Measurements from ENCODE around the gene REV3L.
"Not testable (repeated sequence)": the region's sequence is repeated elsewhere in the genome, so short reads cannot be mapped to it uniquely, and the experiment has no call there.

The REV3L gene

DNA sequence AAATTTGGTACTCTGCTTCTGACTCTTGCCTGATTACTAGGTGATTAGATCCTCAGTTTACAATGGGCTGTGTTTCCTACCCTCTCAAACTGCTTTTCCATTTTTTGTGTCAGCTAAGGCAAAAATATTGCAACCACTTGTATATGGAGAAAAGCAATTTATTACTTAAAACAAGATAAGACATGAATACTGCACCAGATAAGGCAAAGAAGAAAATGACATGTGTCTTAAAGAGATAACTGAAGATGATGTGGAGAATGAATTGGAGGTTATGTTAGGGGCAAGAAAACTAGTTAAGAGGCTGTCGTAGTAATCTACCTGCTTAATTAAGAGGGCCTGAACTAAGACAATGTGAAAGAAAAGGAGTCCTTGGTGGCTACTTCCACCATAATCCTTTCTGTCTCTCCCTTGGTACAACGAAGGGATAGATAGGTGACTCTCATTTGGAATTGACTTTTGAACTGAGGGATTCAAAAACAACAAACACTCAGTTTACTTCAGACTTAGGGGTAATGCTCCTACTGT lies 16.3 kb upstream of the REV3L start:
- no peak for DNase-seq (ENCODE audit: low read depth in 2 of 2)

DNA sequence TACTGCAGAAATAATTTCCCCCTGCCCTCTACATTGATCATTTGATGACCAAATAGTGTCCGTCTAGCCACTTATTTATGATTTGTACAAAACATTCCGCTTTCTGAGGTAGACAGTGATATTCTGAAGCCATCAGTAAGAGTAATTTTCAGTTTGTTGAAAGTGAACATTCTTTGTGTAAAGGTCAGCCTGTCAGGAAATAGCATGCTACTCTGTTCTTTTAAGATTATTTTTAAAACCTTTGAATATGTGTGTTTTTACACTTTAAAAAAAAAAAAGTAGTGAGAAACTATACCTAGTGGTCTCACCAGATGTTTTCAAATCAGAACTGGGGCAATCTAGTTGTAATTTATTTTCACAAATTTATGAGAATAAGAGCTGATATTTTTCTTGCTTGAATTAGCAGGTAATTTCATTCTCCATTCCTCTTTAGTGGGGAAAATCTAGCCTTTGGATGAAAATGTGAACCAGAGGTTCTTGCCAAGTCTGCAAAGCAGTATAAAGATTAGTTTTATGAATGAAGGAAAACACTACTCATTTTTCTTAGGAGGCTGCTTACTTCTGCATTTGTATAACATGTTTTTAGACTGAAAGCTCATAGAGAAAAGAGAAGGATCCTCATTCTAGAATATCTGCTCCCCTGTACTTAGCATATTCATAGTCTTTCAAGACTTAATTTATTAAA lies 12.1 kb upstream of the REV3L start:
- DNase-seq (ENCODE audit: low read depth in 2 of 2), result no peak

DNA sequence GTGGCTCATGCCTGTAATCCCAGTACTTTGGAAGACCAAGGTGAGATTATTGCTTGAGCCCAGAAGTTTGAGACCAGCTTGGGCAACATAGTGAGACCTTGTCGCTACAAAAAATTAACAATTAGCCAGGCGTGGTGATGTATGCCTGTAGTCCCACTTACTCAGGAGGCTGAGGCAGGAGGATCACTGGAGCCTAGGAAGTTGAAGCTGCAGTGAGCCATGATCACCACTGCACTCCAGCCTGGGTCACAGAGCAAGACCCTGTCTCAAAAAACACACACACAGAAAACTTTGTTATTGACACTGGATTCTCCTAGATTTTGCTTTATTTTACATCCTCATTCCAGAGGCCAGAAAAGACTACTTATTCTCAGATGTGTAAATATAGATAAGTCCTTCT lies 9.5 kb upstream of the REV3L start:
- no peak for DNase-seq (ENCODE audit: low read depth in 2 of 2)

DNA sequence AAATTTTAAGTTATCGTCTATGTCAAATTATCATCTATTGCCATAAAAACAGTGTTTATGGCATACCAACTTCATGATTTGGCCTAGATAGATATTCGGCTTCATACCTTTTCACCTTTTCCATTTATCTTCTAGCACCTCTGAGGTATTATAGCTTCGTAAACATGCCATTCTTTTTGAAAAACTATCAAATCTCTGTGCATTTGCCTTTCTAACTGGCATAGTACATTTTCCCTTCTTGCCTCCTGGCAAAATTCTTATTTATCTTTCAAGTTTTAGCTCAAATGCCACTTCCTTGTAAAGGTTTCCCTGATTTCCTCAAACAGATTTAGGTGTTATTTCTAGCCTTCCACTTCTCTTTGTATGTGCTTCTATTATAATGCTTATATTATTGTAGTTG lies 7.0 kb upstream of the REV3L start:
- no peak for DNase-seq (ENCODE audit: low read depth in 2 of 2)

DNA sequence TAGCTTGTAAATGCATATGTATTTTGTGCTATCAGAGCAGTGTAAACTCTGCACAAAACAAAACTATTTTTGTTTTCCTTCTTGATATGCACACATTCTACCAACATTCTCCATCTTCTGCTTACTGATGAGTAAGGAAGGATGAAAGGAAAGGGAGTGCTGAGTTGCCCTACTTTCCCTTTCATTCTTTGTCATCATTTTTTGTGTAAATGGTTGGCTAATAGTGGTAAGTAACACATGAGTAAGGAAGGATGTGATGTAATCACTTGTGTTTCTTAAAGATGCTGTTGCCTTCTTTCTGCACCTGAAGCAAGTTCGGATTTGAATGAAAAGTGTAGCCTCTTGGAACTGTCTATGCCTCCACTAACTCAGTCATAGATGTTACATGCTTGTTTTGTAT lies 4.6 kb upstream of the REV3L start:
- DNase-seq (ENCODE audit: low read depth in 2 of 2), result no peak

DNA sequence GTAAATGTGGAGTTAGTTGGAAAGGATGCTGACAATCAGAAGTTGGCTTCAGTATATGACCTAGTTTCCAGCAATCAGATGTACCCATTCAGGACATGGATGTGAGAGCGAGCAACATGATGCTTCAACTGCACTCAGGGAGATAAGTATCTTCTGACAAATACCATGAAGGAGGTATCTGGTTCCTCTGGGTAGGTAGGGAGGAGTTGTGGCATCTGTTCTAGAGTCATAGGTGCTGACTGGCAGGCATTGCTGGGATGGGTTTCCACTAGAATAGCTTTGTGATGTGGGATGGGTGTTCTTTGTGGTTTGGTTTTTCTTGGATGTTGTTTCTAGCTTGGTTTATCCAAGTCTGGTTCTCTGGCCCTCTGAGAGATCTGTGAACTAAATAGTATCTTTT lies 3.9 kb upstream of the REV3L start:
- DNase-seq (ENCODE audit: low read depth in 2 of 2), result no peak

DNA sequence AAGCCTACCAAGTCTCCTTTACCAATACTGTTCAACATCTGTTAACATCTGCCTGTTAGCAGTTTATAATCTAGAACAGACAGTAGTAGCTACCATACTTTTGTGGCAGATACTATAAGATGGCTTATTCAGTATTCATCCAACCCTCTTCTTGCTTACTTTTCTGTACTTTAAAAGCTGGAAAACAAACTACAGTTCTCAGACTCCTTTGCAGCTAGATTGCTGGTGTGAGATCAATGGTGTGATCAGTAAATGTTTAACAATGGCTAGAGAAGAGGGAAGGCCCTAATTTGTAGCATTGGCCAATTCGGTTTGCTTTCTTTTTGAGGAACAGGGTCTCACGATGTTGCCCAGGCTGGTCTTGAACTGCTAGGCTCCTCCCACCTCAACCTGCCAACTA lies 3.5 kb upstream of the REV3L start:
- DNase-seq (ENCODE audit: low read depth in 2 of 2), result no peak

DNA sequence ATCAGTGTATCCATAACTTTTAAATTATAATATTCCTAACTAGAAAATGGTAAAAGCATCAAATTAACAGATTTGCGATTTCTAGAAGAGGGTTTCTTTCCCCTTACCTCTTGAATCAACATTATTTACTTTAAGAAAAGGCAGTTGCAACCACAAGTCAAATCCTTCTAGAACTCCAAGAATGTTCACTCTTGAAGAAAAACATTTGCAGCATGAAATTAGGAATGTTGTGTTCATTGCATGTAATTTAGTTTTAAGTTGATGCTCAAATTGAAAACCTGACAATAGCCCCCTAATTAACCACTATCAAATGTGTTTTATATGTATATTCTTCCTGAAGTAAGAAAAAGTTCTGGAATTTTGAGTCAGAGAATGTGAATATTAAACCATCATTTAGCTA lies 2.3 kb upstream of the REV3L start:
- no peak for DNase-seq (ENCODE audit: low read depth in 2 of 2)

DNA sequence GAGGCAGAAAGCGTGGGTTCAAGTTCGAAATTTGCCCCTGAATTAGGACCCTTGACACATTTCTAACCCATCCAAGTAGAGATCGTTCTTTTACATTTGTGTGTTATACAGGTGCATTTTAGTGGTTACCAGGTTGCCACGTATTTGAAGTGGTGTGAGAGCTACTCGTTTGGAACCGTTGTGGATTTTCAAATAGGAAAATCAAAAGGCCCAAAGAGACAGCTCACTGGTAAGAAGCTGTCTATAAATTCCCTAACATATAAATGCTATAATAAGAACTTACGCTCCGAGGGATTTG lies 1.6 kb upstream of the REV3L start:
- DNase-seq (ENCODE audit: low read depth in 2 of 2), result no peak

DNA sequence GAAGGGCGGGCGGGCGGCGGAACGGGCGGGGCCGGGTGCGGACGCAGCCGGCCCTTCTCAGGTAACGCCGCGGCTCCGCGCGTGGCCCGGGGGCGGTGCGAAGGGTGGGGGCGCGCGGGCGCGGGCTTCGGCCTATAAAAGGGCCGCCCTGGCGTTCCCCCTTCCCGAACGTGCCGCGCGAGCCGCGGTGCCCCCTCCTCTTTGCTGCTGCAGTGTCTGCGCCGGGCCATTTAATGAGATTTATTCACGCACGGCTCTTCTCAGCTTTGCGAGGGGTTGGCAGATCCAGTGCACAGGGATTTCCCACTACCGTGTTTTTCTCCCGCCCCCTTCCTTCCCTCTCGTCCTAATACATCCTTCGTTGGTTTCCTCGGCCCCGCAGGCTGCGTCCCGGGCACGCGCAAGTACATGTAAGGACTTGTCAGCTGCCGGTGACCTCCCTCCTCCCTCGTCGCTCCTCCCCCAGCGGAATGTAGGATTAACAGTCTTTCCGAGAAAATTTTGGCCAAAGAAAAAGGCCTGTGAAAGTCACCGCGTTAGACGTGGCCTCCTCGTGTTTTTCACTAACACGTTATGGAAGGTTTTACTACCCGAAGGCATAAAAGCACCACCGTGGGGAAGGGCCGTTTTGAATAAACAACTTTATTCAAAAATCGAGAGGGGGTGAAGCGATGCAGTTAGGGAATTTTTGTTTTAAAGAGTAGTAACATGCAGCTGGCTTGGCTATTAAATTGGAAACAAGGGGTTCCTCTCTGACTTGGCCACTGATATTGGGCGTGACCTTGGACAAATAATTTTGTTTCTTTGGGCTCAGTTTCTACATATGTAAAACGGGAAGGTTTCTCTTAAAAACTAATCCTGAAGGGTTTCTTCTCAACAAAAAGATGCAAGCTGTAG lies 966 bp upstream of the REV3L start:
- peak; percentile 72 to 73 for DNase-seq (ENCODE audit: low read depth in 2 of 2)

DNA sequence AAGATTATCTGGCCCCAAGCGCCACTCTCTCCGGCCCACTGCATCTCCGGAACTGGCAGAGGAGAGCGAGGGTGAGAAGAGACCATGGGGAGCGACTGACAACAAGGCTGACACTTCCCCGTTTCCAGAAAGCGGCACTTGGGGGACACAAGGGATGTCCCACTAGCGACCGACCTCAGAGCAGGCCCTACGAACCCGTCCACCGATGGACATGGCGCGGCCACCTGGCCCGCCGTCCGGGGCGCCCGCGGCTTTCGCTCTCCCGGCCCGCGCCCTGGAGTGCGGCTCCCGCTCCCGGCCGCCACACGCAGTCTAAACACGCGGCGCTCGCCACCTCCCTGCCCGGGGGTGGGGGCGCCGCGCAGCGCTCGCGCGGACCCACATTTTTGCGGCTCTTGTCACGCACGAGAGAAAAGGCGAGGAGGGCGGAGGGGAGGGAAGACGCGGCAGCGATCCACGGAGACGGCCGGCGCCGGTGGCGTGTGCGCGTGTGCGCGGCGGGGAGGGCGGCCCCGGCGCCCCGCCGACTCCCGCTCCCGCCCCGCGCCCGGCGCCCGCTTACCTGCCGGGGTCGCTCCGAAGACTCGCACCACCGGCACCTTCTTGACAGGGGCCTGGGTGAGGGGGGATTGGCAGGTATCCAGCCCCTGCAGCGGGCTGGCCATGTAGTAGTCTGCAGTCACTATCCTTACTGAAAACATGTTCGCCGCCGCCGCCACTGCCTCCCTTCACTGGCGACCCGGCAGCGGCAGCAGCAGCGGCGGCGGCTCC lies 645 bp downstream of the REV3L start:
- peak in 1 of 2 donors; percentile 36 for DNase-seq (ENCODE audit: low read depth in 2 of 2)

DNA sequence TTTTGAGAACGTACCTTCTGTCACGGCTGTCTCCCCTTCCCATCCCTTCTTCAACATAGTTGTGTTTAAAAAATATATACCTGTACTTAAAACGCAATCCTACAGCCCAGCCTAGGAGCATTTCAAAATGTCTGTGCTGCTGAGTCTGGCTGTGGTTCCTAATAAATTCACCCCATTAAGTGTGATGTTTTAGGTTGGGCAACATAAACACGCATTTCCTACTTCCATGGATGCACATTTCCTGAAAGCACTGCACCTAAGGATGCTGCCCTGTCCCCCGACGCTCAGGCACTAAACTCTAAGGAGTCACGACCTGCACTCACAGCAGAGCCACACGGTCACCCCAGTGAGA lies 1.2 kb downstream of the REV3L start:
- DNase-seq (ENCODE audit: low read depth in 2 of 2), result no peak

DNA sequence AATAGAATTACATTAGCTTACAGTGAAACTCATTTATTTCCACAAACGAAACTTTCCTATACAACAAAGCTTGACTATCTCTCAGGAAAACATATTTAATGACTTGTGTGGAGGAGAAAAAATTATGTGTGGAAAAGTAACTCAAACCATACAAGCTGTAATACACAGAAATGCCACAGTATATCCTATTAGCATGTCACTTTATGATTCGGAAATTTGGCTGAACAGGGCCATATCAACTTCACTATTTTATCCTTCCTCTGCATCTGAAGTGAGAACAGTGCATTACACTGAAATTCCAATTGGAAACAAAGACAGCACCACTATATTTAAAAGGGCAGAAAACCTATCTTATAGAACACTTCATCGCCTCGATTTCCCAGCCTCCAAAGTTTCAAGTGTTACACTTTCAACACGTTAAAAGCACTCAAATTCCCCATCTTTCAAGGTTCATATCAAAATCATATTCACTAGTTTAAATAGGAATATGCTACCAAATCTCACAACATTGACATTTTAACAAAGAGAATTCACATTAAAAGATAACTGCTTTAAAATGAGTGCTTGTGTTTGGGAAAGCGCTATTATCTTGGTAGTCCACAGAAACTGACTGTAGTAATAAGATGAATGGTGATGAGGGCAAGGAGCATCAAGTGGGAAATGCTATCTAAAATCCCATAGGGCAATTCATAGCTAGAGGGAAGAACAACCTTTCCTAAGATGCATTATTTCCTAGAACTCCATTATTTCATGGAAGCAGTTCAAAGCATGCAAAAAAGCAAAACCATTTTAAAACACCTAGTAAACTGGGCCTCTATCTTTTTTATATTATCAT lies 1.8 kb downstream of the REV3L start:
- DNase-seq (ENCODE audit: low read depth in 2 of 2), result no peak

DNA sequence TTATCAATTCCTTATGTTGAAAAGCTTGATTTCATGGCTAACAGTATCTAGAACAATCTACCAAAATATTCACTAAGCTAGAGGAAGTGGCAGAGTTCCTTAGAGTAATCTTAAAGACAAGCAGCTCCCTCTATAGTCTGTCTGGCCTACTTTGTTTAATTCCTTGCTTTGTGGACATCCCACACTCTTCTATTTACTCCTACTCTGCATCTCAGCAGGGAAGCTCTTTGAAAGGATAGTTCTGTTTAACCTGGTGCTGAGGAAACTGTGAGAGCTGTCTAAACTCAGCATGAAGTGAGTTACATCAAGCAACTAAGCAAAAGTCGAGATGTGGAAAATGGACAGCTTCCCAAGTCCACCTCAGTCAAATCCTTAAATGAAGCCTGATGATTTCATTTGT lies 4.3 kb downstream of the REV3L start:
- DNase-seq (ENCODE audit: low read depth in 2 of 2), result no peak

DNA sequence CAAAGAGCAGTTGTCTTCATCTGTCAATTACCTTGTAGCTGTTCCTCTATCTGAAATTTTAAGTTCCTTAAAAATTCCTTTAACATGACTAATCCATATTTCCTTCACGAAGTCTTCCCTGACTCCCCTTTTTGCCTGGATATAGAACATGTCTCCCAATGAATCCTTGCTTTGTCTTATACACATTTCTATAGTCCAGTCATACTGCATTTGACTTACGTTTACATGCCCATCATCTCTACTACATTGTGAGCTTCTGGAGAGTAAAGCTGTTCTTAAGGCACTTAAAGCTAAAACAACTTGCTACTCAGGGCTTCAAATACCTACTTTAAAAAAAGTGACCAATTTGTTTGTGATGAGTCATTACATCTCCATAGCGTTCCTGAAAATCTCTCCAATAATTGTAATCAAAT lies 4.9 kb downstream of the REV3L start:
- DNase-seq (ENCODE audit: low read depth in 2 of 2), result no peak

DNA sequence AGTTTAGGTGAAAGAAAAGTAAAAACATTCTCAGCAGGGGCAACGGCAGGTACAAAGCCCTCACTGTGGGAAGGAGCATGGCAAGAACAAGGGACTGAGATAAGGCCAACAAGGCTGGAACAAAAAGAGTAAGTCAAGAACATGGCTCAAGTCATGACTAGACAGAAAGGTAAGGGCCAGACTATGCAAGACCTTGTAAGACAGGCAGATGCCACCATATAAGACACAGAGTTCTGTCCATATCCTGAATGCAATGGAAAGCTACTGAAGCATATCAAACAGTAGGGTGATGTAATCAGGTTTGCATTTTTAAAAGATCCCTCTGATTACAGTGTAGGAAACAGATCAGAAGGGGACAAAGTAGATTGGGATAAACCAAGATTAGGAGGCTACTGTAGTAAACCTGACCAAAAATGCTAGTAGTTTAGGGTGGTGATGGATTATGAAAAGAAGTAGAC lies 5.5 kb downstream of the REV3L start:
- DNase-seq (ENCODE audit: low read depth in 2 of 2), result no peak

DNA sequence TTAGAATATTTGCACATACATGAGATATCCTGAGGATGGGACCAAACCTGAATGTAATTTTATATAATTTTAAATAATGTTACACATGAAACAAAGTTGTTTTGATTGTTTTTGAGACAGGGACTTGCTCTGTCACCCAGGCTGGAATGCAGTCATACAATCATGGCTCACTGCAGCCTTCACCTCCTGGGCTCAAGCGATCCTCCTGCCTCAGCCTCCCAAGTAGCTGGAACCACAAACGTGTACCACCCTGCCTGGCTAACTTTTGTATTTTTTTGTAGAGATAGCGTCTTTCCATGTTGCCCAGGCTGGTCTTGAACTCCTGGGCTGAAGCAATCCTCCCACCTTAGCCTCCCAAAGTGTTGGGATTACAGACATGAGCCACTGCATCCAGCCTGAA lies 7.0 kb downstream of the REV3L start:
- not testable (repeated sequence) for DNase-seq (ENCODE audit: low read depth in 2 of 2)

DNA sequence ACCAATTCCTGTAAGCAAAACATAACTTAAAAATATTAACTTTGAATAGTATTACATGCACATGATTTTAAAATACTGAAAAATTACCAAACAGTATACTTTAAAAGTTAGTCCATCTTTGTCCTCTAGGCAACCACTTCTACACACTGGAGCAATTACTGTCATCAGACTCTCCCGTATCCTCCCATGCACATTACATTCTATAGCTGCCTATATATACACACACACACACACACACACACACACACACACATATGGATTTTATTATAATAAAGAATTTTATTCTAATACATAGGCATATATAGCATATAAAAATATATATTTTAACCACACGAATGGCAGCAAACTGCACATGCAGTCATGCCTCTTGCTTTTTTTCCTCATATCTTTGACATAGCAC lies 8.2 kb downstream of the REV3L start:
- DNase-seq (ENCODE audit: low read depth in 2 of 2), result no peak

DNA sequence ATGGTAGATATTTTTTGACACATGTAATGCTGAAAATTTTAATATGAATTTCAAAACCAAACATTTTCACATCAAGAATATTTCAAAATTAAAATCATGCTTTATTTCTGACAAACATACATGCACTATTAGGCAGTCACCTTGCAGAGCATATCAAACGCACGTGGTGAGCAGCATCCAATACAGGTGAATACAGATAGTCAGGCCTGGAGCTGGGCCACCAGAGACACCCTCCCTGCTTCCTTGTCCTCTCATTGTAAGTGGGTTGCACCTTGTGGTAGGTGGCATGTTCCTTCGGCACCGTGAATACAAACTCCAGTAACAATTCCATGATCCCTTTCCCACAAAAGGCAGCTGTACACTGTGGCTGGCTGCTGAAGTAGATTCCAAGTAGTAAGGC lies 8.9 kb downstream of the REV3L start:
- DNase-seq (ENCODE audit: low read depth in 2 of 2), result no peak

DNA sequence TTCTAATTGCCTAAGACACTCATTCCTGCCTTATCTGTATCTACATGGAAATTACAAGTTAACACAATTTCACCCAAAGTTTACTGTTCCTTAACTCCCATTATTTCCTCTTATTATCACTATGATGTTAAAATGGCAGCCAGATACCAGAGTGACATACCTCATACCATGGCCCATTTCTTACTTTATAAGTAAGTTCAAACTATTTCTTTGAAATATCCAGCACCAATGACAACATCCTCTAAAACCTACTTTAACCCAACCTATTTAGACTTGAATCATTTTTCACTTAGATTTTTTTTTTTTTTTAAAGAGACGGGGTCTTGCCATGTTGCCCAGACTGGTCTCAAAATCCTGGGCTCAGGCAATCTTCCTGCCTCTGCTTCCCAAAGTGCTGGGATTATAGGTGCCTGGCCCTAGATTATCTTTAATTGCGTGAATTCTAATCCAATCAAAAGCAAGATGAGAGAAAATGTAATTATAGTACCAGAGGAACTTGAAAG lies 10.0 kb downstream of the REV3L start:
- DNase-seq (ENCODE audit: low read depth in 2 of 2), result no peak

DNA sequence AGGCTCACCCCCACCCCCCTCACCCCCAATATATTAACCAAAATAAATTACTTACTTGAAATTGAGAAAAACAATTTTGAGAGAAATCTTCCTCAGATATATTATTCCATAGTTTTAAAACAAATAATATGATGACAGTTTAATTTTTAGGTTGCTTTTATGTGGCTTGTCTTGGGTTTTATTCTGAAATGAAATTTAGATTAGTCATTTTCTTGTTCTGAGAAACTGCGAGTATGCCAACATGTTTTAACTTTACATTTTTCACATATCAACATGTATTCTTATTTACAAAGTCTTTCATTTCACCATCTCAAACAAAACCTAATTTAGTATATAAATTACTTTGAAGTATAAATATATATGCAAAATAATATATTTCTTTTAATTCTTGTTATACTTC lies 11.1 kb downstream of the REV3L start:
- no peak for DNase-seq (ENCODE audit: low read depth in 2 of 2)
